Fibroblast of lung (primary cell): Measurements from ENCODE around the gene CEP70. TPM values are rescaled to one million over a fixed set of nuclear protein-coding genes. Genes with fewer than 3 reads are reported as not detected.
"Not testable (repeated sequence)": the region's sequence is repeated elsewhere in the genome, so short reads cannot be mapped to it uniquely, and the experiment has no call there.

Source experiments
- DNase-seq, 2 donors: peaks; one replicate each; pipeline versions ENCODE4 v3.0.0 to v3.0.0-alpha.2; 2010; ENCODE audit warnings: low read depth in 2 of 2
- H2AFZ ChIP-seq: 2 replicates; pipeline ENCODE4 v1.5.1; 2012; ENCODE audit warnings: low read length, control low read depth, inconsistent platforms
- H3K27ac ChIP-seq: 2 replicates; pipeline ENCODE4 v1.5.1; 2011; ENCODE audit warnings: low read length, control low read depth; ENCODE audit not compliant: insufficient read depth
- H3K27me3 ChIP-seq: 2 replicates; pipeline ENCODE4 v1.5.1; 2011; ENCODE audit warnings: mild to moderate bottlenecking, low read length; ENCODE audit not compliant: control insufficient read depth, insufficient read depth
- H3K36me3 ChIP-seq: 2 replicates; pipeline ENCODE4 v1.5.1; 2011; ENCODE audit warnings: low read length; ENCODE audit not compliant: control insufficient read depth, insufficient read depth
- H3K4me1 ChIP-seq: 2 replicates; pipeline ENCODE4 v1.5.1; 2011; ENCODE audit warnings: low read length; ENCODE audit not compliant: control insufficient read depth, insufficient read depth; ENCODE audit errors: extremely low read depth
- H3K4me2 ChIP-seq: 2 replicates; pipeline ENCODE4 v1.5.1; 2011; ENCODE audit warnings: low read length, control low read depth; ENCODE audit not compliant: insufficient read depth; ENCODE audit errors: extremely low read depth
- H3K4me3 ChIP-seq, 4 experiments: fragments of 200-600 bp in 1 of 4; sonication (generic) in 1 of 4; replicated peaks in 1 of 4; 2 replicates each; pipeline ENCODE4 v1.5.1; 2011 to 2016; ENCODE audit warnings: low read length in 4 of 4, low read depth in 3 of 4, mild to moderate bottlenecking in 3 of 4, control low read depth in 2 of 4, inconsistent platforms in 1 of 4, mixed read lengths in 1 of 4; ENCODE audit not compliant: insufficient read depth in 1 of 4; ENCODE audit errors: control extremely low read depth in 1 of 4
- H3K79me2 ChIP-seq: 2 replicates; pipeline ENCODE4 v1.5.1; 2012; ENCODE audit warnings: mild to moderate bottlenecking, low read length, inconsistent platforms; ENCODE audit not compliant: control insufficient read depth, insufficient read depth
- H3K9ac ChIP-seq: 2 replicates; pipeline ENCODE4 v1.5.1; 2011; ENCODE audit warnings: mild to moderate bottlenecking, low read length, control low read depth; ENCODE audit not compliant: insufficient read depth
- H3K9me3 ChIP-seq: 2 replicates; pipeline ENCODE4 v1.5.1; 2012; ENCODE audit warnings: low read depth, low read length; ENCODE audit not compliant: control insufficient read depth, insufficient read depth
- H4K20me1 ChIP-seq: 2 replicates; pipeline ENCODE4 v1.5.1; 2011; ENCODE audit warnings: low read length; ENCODE audit not compliant: control insufficient read depth, insufficient read depth; ENCODE audit errors: extremely low read depth
- CTCF ChIP-seq, 2 donors: IDR thresholded peaks in 1 of 2; conservative IDR thresholded peaks in 1 of 2; 1 replicate in 1 of 2; 2 replicates in 1 of 2; pipeline ENCODE4 v1.5.1; 2011 to 2012; ENCODE audit warnings: low read length in 2 of 2, control low read depth in 1 of 2, inconsistent platforms in 1 of 2, low read depth in 1 of 2, mild to moderate bottlenecking in 1 of 2
- EZH2 ChIP-seq: IDR thresholded peaks from 2 replicates; pipeline ENCODE4 v1.5.1; 2012; ENCODE audit warnings: low read length, control low read depth, mild to moderate bottlenecking; ENCODE audit errors: missing control alignments
- polyA plus RNA-seq, 2 donors: library from polyadenylated mRNA; depleted of rRNA in 1 of 2; stranded (reverse) in 1 of 2; unstranded in 1 of 2; fragments of >200 nt; gene quantifications; 2 replicates each; pipeline ENCODE4 v1.2.1, GENCODE V29; 2011 to 2012; ENCODE audit warnings: missing spikeins in 1 of 2
- total RNA-seq: library from RNA; depleted of rRNA; stranded (reverse); fragments of >200 nt; gene quantifications from 2 replicates; pipeline ENCODE4 v1.2.1, GENCODE V29; 2014

Gene CEP70
- total and polyA plus RNA-seq, 2 donors (not counting 1 experiment from before 2014, with no cell fraction given): 11.0 to 47.9 TPM

GRCh38 chr3:138608322-138609135 lies 14.5 kb upstream of the CEP70 start, which contains the start of gene FAIM:
Gene FAIM (plus strand): TSS chr3:138608771. CDS start chr3:138619727, 10,956 bp downstream.
- Histone ChIP-seq H3K4me1 (peaks cover 3% of the 10 kb centered on the region), H3K27me3 (no peaks in the 10 kb centered on the region), H3K36me3 (no peaks in the 10 kb centered on the region), H3K4me3 (peak within 1 kb of the TSS; percentile 25 to 79 (median 52)), H2AFZ (peak within 1 kb of the TSS; percentile 87), H3K79me2 (no peaks in the 10 kb centered on the region), H3K9me3 (no peaks in the 10 kb centered on the region), H4K20me1 (no peaks in the 10 kb centered on the region), H3K9ac (peak within 1 kb of the TSS; percentile 93), H3K27ac (peak within 1 kb of the TSS; percentile 86), H3K4me2 (peak within 1 kb of the TSS; percentile 91)
- no peak for TF ChIP-seq EZH2
- no peak for TF ChIP-seq CTCF (conservative IDR thresholded peaks at IDR 0.05 in 1 of 2, IDR thresholded peaks at IDR 0.05 in 1 of 2; ENCODE audit: low read depth in 1 of 2, low read length in 2 of 2)
- DNase-seq: peak; percentile 76 to 78

- DNase-seq, H3K9ac ChIP-seq, H3K4me3 ChIP-seq, H3K27me3 ChIP-seq, H3K4me1 ChIP-seq, H3K36me3 ChIP-seq, H3K79me2 ChIP-seq, H2AFZ ChIP-seq, H3K4me2 ChIP-seq, H4K20me1 ChIP-seq, H3K27ac ChIP-seq, H3K9me3 ChIP-seq: not testable (repeated sequence)
These were observed 10.1 kb upstream of the CEP70 start for GRCh38 chr3:138604106-138604595.

DNA sequence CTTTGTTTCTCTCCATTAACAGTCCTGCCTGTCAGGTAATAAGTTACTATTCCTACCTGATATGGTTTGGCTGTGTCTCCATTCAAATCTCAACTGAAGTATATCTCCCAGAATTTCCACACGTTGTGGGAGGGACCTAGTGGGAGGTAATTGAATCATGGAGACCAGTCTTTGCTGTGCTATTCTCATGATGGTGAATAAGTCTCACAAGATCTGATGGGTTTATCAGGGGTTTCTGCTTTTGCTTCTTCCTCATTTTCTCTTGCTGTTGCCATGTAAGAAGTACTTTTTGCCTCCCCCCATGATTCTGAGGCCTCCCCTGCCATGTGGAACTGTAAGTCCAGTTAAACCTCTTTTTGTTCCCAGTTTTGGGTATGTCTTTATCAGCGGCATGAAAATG lies 7.6 kb upstream of the CEP70 start:
- H3K9me3 ChIP-seq, DNase-seq, H2AFZ ChIP-seq, H3K27ac ChIP-seq, H3K79me2 ChIP-seq, H3K36me3 ChIP-seq, H3K4me3 ChIP-seq, H3K4me2 ChIP-seq, H3K27me3 ChIP-seq, H3K4me1 ChIP-seq, H4K20me1 ChIP-seq, H3K9ac ChIP-seq: not testable (repeated sequence)

- Histone ChIP-seq H4K20me1 (no peaks in the 10 kb centered on the region), H3K4me3 (no peak overlapping the region), H3K27me3 (no peaks in the 10 kb centered on the region), H2AFZ (no peak overlapping the region), H3K4me2 (no peak overlapping the region), H3K4me1 (no peaks in the 10 kb centered on the region), H3K9me3 (no peaks in the 10 kb centered on the region), H3K9ac (no peak overlapping the region), H3K36me3 (no peaks in the 10 kb centered on the region), H3K27ac (no peak overlapping the region), H3K79me2 (no peaks in the 10 kb centered on the region)
- TF ChIP-seq EZH2 (no peak), CTCF (conservative IDR thresholded peaks at IDR 0.05 in 1 of 2, IDR thresholded peaks at IDR 0.05 in 1 of 2; ENCODE audit: low read depth in 1 of 2, low read length in 2 of 2) (no peak)
- DNase-seq: peak in 1 of 2 donors; percentile 10
These were observed 6.2 kb upstream of the CEP70 start for GRCh38 chr3:138600100-138600745.
